Measurements from ENCODE around the gene GOLGA8R.
"Not testable (repeated sequence)": the region's sequence is repeated elsewhere in the genome, so short reads cannot be mapped to it uniquely, and the experiment has no call there.

The GOLGA8R gene, protein sequence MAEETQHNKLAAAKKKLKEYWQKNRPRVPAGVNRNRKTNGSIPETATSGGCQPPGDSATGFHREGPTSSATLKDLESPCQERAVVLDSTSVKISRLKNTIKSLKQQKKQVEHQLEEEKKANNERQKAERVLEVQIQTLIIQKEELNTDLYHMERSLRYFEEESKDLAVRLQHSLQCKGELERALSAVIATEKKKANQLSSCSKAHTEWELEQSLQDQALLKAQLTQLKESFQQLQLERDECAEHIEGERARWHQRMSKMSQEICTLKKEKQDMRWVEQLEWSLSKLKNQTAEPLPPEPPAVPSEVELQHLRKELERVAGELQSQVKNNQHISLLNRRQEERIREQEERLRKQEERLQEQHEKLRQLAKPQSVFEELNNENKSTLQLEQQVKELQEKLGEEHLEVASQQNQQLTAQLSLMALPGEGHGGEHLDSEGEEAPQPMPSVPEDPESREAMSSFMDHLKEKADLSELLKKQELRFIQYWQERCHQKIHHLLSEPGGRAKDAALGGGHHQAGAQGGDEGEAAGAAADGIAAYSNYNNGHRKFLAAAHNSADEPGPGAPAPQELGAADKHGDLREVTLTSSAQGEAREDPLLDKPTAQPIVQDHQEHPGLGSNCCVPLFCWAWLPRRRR

DNA sequence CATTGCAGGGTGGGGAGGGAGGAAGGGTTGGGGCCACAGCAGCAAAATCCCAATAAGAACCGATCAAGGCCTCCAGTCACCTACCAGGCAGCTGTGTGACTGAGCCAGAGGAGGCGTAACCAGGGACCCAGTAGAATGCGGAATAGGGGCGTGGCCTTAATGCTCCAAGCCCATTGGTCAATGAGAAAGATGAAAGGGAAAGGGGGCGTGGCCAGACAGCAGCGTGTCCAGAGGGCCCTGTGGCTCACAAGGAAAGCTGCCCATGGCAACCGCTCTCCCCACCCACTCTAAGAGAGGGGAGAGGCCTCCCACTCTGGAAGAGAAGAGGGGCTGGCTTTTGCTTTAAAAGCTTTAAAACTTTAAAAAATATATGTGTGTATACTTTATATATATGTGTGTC lies at the start of gene GOLGA8R:
Gene GOLGA8R, minus strand, starts transcription at position 101 of the 400 bp plus-strand sequence. Its CDS starts 98 bp downstream, at position 3.
- DNase-seq: not testable (repeated sequence)

GRCh38 chr15:30463849-30464248 lies 49.8 kb upstream of the GOLGA8R start:
- not testable (repeated sequence) for DNase-seq

- not testable (repeated sequence) for DNase-seq
Measured at GRCh38 chr15:30462176-30462575, 48.1 kb upstream of the GOLGA8R start.

DNA sequence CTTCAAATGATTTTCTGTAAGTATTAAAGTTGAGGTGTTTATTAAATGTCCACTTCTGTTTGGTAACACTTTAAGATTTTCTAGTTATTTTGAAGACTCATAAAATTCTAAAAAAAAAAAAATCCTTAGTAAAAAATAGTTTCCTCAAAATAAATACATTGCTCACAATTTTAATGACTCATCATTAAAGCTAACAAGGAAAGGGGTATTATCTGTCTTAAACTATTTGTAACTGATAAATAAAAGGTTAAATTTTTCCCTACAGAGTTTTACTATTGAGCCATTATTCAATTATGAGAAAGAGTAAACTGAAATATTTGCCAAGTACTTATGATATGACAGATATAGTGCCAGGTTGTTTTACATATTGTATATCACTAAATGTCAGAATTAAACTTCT lies 38.6 kb upstream of the GOLGA8R start:
- DNase-seq: not testable (repeated sequence)

DNA sequence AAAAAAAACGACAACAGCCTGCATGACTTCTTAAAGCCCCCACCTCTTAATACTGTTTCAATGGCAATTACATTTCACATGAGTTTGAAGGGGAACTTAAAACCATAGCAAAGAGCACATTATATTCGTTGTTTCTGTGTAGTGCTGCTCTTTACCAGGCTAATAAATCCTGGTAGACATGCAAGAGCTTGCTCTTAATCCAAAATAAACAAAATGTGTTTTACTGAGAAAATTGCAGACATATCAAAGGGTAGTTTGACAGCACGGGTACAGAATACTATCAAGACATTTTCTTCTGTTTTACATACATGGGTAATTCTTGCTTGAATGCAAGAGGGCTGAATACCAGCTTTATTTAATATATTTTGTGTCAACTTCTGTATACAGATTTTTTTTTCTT lies 24.3 kb upstream of the GOLGA8R start:
- DNase-seq: not testable (repeated sequence)

GRCh38 chr15:30435878-30436277 lies 21.8 kb upstream of the GOLGA8R start:
- DNase-seq: not testable (repeated sequence)

- DNase-seq: not testable (repeated sequence)
Measured at GRCh38 chr15:30420723-30421122, 6.7 kb upstream of the GOLGA8R start.

DNA sequence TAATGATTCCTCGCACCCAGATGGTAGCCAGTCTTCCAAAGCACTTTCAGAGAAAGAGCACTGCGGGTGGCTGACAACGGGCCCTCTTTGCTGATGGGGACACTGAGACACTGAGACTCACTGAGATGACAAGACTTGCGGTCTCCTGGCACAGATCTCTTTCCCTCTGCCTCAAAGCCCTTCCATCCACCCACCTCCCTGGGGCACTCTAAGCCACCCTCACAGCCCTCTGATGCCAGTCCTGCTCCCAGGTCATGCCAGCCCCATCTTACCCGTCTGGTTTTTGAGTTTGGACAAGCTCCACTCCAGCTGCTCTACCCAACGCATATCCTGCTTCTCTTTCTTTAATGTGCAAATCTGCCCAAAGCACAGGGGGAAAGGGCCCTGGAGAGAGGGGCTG lies 6.4 kb downstream of the GOLGA8R start:
- not testable (repeated sequence) for DNase-seq

DNA sequence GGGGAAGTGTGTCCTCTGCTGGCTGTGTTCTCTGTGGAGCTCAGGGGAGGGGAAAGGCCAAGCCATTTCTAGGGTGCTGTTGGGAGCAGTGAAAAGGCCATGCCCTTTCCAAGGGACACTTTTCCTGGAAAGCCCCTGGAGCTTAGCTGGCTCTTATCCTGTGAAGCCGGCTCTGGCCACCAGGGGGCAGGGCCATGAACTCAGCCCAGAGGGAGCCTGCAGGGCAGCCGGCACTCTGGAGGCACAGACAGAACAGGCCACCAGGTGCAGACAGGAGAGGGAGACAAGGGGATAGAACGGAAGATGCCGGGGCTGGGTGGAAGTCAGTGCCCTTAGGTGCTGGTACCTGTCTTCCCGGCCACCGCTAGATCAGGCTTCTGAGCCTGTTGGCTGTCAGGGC lies 15.1 kb downstream of the GOLGA8R start:
- peak; percentile 53 to 63 for DNase-seq

- not testable (repeated sequence) for DNase-seq
Measured at GRCh38 chr15:30393664-30393991, 20.4 kb downstream of the GOLGA8R start.

DNA sequence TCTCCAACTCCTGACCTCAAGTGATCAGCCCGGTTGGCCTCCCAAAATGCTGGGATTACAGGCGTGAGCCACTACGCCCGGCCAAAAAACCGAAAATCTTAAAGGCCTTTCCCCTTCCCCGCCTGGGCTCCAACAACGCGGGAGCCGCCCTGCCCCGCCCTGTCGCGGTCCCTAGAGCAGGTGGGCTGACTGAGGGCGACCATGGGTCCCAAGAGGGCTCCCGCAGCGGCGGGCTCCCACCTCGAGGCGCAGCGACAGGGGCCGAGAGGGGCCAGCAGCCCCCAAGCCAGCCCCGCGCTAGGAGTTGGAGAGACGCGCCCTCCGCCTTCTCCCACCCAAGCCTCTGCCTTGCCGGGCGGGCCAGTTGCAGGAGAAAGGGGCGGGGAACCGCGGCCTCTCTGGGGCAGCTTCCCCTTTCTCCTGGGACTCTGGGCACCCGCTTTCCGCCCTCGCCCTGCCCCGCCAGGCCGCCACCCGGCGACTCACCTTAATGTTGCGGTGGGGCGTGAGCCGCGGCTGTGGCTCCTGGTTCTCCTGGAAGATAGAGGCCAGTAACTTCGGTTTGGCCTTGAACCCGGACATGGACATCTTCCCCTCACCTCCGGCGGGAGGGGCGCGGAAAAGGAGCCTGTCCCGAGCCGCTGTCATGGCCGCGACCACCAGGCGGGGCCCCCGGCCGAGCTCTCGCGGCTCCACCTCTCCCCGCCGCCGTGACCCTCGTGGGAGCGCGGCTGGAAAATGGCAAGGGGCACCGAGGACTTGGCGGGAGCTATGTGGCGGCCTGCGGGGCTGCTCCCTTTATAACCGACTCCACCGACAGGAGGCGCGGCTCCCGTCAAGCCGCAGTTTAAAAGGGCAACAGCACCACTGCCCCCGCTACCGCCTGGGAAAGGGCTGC lies 21.0 kb downstream of the GOLGA8R start, which contains the start of gene CHRFAM7A:
Gene CHRFAM7A, minus strand, starts transcription at position 775 of the 898 bp plus-strand sequence. CDS start 10,189 bp downstream, outside the sequence.
- not testable (repeated sequence) for DNase-seq

DNA sequence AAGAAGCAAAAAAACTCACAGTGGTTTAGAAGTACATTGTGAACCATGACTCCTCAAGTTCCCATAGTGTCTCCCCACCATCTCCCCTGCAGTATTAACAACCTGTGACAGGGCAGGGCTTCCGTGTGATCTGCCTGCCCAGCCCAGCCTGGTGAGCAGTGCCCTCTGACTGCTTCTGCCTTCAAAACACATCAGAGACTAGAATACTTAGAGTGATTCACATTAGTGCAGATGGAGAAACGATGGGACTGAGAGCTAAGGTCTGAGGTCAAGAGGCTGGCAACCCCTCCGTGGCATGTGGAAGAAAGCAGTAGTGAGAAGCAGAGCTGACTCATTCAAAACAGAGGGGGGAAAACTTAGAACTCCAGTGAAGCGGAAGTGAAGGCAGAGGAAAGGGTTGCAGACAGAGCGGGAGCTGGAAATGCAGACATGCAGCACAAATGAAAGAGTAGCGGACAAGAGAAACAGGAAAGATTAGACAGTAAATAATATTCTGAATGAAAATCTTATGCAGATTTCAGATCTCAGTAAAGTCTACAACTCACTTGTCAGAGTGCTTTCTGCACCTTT lies 27.7 kb downstream of the GOLGA8R start:
- DNase-seq: not testable (repeated sequence)

DNA sequence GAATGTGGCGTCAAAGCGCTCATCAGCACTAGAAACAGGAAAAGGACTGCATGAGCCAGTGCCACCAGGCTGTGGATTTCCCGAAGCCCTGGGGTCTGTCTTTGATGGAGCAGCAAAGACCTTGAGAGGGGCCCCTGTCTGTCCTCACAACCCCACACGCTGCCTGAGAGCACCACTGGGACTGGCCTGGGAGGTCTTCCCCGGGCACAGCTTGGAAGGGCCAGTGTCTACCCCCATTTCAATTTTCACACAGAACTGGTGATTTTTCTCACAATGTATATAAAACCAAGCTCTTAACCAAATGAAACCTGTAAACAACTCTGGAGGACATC lies 37.0 kb downstream of the GOLGA8R start:
- DNase-seq: not testable (repeated sequence)

DNA sequence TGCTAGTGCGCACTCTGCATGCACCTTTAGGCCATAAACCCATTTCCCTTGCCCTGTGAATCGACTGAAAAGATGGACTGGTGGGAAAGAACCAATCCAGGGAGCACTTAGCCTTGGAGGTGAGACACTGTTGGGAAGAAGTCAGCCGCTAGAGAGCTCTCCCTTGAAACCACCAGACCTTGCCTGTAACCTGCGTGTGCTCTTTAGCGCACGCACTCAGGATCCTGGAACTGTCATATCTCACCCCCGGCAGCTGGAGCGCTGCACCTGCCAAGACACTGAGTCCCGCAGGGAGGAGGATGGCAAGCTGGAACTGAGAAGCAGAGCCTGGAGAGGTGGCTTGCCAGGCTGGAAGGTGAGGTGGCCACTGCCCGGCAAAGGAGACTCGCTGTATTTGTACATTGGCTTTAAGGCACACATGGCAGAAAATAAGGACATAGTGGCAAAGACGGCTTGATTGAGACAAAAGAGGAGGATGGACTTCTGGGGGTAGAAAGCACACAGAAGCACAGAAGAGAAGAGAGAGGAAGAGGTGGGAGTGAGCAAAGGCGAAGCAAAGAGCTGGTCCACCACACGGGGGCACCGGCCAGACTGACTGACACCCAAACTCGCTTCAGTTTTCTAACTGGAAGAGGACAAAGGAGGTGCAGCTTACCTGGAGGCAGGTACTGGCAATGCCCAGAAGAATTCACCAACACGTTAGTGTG lies 37.5 kb downstream of the GOLGA8R start:
- DNase-seq: not testable (repeated sequence)

- not testable (repeated sequence) for DNase-seq
Measured at GRCh38 chr15:30375872-30376271, 38.2 kb downstream of the GOLGA8R start.

- not testable (repeated sequence) for DNase-seq
Measured at GRCh38 chr15:30374862-30375261, 39.2 kb downstream of the GOLGA8R start.

DNA sequence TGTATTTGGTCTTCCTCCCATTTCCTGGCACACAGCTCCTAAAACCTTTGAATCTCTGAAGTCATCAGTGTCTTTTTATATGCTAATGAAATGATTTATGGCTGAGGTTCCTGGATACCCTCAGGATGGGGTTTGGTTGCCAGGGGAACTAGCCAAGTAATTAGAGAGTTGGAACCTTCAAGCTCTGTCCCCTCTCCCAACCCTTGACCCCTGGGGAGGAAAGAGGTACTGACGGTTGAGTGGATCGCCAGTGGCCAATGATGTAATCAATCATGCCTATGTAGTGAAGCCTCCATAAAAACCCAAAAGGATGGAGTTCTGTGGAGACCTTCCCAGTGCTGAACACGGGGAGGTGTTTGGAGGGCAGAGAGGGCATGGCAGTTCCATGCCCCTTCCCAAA lies 45.8 kb downstream of the GOLGA8R start:
- not testable (repeated sequence) for DNase-seq

DNA sequence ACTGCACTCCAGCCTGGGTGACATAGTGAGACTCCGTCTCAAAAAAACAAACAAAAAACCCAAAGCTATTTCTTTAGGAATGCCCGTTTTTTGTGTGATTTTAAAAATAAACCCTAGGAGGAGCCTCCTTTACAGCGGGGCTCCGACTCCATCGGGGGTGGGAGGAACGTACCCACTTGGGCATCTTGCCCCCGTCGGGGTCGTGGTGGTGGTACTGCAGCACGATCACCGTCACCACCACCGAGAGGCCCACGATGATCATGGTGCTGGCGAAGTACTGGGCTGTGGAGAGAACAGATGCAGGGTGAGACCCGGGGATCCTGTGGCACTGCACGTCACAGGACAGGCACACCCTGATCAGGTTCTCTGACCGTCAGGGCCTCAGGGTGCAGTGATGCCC lies 46.8 kb downstream of the GOLGA8R start:
- not testable (repeated sequence) for DNase-seq

DNA sequence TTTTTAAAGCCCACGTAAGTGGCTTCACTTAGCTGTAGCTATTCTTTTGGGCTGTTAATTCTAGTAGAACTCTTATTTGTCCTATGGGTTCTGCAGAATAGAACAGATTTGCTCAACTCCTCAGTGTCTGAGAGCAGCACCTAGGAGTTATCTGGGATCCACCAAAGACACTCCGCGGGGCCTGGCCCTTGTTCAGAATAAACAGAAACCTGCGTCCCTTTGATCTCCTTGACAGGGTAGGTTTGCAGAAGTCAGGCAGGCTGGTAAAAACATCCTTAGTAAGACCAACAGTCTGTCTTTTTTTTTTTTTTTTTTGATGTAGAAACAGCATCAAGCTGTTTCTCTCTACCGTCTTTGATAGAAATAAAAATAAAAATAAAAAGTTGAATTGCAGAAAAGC lies 52.7 kb downstream of the GOLGA8R start:
- DNase-seq: not testable (repeated sequence)

DNA sequence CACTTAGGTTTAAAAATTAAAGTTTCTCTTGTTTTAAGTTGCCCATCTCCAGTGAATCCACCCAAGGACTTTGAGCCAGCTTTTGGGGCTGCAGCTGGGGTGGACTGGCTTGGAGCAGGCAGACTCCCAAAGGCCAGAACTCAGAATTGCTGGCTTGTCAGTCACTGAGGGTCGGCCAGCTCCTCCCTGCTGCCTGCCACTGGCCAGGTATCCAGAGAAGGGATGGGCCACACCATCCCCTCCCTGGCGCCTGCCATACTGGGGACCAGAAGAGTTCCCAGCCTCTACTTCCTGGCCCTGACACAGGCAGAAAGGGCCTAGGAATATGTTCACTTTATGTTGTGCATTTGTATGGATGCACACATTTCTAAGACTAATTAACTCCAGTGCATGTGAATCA lies 53.1 kb downstream of the GOLGA8R start:
- DNase-seq: not testable (repeated sequence)

DNA sequence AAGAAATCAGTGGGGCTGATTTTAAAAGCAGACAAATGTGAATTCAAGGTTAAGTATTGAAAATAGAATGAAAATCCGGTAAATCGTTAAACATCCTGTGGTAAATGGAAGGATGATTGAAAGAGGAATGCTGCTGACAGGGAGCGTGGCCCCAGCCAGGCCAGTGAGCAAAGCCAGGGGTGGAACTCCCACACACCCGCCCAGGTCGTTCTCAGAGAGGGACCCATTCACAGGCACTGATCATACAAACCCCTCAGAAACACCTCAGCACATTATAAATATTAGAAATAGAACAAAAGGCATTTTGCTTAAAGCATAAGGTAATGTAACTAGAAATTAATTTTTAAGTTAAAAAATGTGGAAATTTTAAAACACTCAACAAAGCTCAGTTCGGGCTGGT lies 59.0 kb downstream of the GOLGA8R start:
- not testable (repeated sequence) for DNase-seq
